HUES64 (cell line): Measurements from ENCODE around the gene ZNF263.
"Not testable (repeated sequence)": the region's sequence is repeated elsewhere in the genome, so short reads cannot be mapped to it uniquely, and the experiment has no call there.

Experiments used
- H3K27ac ChIP-seq: 2 replicates; pipeline ENCODE4 v1.7.0; 2013; ENCODE audit warnings: low read depth, low read length, inconsistent platforms
- H3K27me3 ChIP-seq: 2 replicates; pipeline ENCODE4 v1.6.1; 2013; ENCODE audit warnings: mild to moderate bottlenecking, low read length; ENCODE audit not compliant: insufficient read depth
- H3K36me3 ChIP-seq: 2 replicates; pipeline ENCODE4 v1.6.1; 2013; ENCODE audit warnings: mild to moderate bottlenecking, low read length; ENCODE audit not compliant: insufficient read depth
- H3K4me1 ChIP-seq: 2 replicates; pipeline ENCODE4 v1.6.1; 2013; ENCODE audit warnings: mild to moderate bottlenecking, low read length, moderate library complexity; ENCODE audit not compliant: insufficient read depth
- H3K4me3 ChIP-seq: 2 replicates; pipeline ENCODE4 v1.5.1; 2013; ENCODE audit warnings: mild to moderate bottlenecking, low read length, moderate library complexity
- H3K9ac ChIP-seq: 2 replicates; pipeline ENCODE4 v1.6.1; 2013; ENCODE audit warnings: mild to moderate bottlenecking, low read depth, low read length
- H3K9me3 ChIP-seq: 2 replicates; pipeline ENCODE4 v1.6.1; 2013; ENCODE audit warnings: low read depth, low read length; ENCODE audit not compliant: insufficient read depth
- WGBS: fragments of 150-250, 120-280 bp; methylation state at CpG from one replicate; pipeline ENCODE4 v1.1.7; 2013; ENCODE audit warnings: missing lambda C conversion rate; 5-methylcytosine and 5-hydroxymethylcytosine counted together

The ZNF263 gene

GRCh38 chr16:3268294-3268693 is 15.0 kb upstream of the ZNF263 start:
- Histone ChIP-seq H3K27me3 (peaks cover 4% of the 10 kb centered on the region; the same call in 1 of the 2 replicates), H3K4me3 (no peak overlapping the region), H3K9ac (no peak overlapping the region), H3K36me3 (no peaks in the 10 kb centered on the region), H3K4me1 (no peaks in the 10 kb centered on the region), H3K27ac (no peak overlapping the region), H3K9me3 (peaks cover 11% of the 10 kb centered on the region; the same call in 1 of the 2 replicates)
- 82% methylated on average over 1 of the region's 1 CpG for WGBS

DNA sequence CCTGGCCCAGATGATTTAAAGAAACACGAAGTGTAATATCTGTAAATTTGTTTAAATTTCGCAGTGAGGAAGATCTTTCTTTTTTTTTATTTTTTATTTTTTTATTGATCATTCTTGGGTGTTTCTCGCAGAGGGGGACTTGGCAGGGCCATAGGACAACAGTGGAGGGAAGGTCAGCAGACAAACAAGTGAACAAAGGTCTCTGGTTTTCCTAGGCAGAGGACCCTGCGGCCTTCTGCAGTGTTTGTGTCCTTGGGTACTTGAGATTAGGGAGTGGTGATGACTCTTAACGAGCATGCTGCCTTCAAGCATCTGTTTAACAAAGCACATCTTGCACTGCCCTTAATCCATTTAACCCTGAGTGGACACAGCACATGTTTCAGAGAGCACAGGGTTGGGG is 12.6 kb upstream of the ZNF263 start:
- H3K9ac ChIP-seq, H3K27me3 ChIP-seq, H3K4me1 ChIP-seq, H3K4me3 ChIP-seq, H3K36me3 ChIP-seq, H3K27ac ChIP-seq, H3K9me3 ChIP-seq: not testable (repeated sequence)
- WGBS, result 94% methylated on average over 2 of the region's 5 CpGs

DNA sequence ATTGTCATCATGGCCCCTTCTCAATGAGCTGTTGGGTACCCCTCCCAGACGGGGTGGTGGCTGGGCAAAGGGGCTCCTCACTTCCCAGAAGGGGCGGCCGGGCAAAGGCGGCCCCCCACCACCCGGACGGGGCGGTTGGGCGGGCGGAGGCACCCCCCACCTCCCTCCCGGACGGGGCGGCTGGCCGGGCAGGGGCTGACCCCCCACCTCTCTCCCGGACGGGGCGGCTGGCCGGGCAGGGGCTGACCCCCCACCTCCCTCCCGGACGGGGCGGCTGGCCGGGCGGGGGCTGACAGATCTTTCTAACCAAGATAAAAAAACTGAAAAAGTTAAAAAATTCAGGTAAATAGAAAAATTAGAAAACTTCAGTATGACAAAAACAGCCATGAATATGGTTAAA is 12.0 kb upstream of the ZNF263 start:
- not testable (repeated sequence) for H3K4me1 ChIP-seq, H3K4me3 ChIP-seq, H3K27ac ChIP-seq, H3K36me3 ChIP-seq, H3K9me3 ChIP-seq, H3K27me3 ChIP-seq, H3K9ac ChIP-seq
- 91% methylated on average over 19 of the region's 22 CpGs for WGBS

GRCh38 chr16:3274490-3274889 is 8.8 kb upstream of the ZNF263 start:
- Histone ChIP-seq H3K36me3 (no peaks in the 10 kb centered on the region), H3K27ac (no peak overlapping the region), H3K27me3 (peaks cover 17% of the 10 kb centered on the region; the same call in 1 of the 2 replicates), H3K9ac (no peak overlapping the region), H3K4me3 (no peak overlapping the region), H3K9me3 (no peaks in the 10 kb centered on the region), H3K4me1 (no peaks in the 10 kb centered on the region)
- 52% methylated on average over 4 of the region's 4 CpGs for WGBS

DNA sequence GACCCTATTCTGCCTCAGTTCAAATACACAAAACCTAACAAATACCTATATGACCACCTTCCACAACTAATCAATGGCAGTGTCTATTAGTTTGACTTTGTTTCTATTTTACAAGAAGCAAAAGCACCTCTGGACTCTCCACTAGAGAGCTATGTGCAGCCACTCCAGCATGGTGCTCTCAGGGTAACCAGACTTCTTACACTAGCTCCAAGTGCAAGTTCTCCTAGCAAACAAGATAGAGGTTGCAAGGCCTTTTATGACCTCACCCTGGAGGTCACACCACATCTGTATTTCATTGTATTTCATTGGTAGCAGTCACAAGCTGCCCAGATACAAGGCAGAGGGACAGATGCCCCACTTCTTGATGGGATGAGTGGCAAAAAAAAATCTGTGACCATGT is 8.3 kb upstream of the ZNF263 start:
- Histone ChIP-seq H3K9me3 (no peaks in the 10 kb centered on the region), H3K4me1 (no peaks in the 10 kb centered on the region), H3K27ac (no peak overlapping the region), H3K4me3 (no peak overlapping the region), H3K36me3 (no peaks in the 10 kb centered on the region), H3K27me3 (peaks cover 17% of the 10 kb centered on the region; the same call in 1 of the 2 replicates), H3K9ac (no peak overlapping the region)

- Histone ChIP-seq H3K4me1 (no peaks in the 10 kb centered on the region), H3K27me3 (peaks cover 17% of the 10 kb centered on the region; the same call in 1 of the 2 replicates), H3K27ac (no peak overlapping the region), H3K9ac (no peak overlapping the region), H3K36me3 (no peaks in the 10 kb centered on the region), H3K9me3 (no peaks in the 10 kb centered on the region), H3K4me3 (no peak overlapping the region)
- WGBS, result 81% methylated on average over 5 of the region's 5 CpGs
These were observed 6.6 kb upstream of the ZNF263 start for GRCh38 chr16:3276679-3277078.

GRCh38 chr16:3281222-3281820 is 2.0 kb upstream of the ZNF263 start:
- peaks cover 9% of the 10 kb centered on the region for H3K36me3 ChIP-seq
- peak overlapping the region; percentile 86; the same call in 1 of the 2 replicates for H3K4me3 ChIP-seq
- H3K4me1 ChIP-seq, result peaks cover 13% of the 10 kb centered on the region; the same call in 1 of the 2 replicates
- H3K9ac ChIP-seq, result no peak overlapping the region
- 95% methylated on average over 6 of the region's 6 CpGs for WGBS
- no peak overlapping the region for H3K27ac ChIP-seq
- peaks cover 17% of the 10 kb centered on the region; the same call in 1 of the 2 replicates for H3K27me3 ChIP-seq
- H3K9me3 ChIP-seq, result peaks cover 8% of the 10 kb centered on the region

DNA sequence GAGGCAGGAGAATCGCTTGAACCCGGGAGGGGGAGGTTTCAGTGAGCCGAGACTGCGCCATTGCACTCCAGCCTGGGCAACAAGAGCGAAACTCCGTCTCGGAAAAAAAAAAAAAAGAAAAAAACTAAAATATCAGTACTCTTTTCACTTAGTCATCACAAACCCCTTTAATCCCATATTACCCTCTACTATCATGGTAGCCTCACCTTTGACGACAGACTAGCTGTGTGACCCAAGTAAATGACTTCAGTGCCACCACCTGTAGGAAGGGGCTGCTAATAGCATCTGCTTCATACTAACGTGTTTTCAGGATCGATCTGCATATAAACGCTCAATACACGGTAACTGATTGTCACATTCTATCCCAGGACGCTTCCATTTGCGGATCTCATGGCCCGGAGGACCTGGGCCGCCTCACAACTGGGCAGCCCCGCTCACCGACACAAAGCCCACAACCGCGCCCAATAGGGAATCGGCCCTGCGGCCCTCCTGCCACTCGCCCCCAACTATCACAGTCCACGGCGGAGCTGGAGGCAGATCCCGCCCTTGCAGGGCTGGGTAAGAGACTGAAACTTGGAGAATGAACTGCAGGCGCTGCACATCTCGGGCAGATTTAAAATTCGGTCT is 1.1 kb upstream of the ZNF263 start:
- Histone ChIP-seq H3K36me3 (peaks cover 18% of the 10 kb centered on the region), H3K4me3 (peak overlapping the region; percentile 86), H3K9me3 (peaks cover 16% of the 10 kb centered on the region), H3K27me3 (peaks cover 8% of the 10 kb centered on the region; the same call in 1 of the 2 replicates), H3K9ac (peak overlapping the region; percentile 91), H3K27ac (peak overlapping the region; percentile 99), H3K4me1 (peaks cover 13% of the 10 kb centered on the region; the same call in 1 of the 2 replicates)
- WGBS, result 24% methylated on average over 29 of the region's 29 CpGs

- Histone ChIP-seq H3K9ac (peak overlapping the region; percentile 91), H3K36me3 (peaks cover 32% of the 10 kb centered on the region), H3K27ac (peak overlapping the region; percentile 99), H3K27me3 (no peaks in the 10 kb centered on the region), H3K9me3 (peaks cover 30% of the 10 kb centered on the region), H3K4me3 (peak overlapping the region; percentile 86), H3K4me1 (peaks cover 13% of the 10 kb centered on the region; the same call in 1 of the 2 replicates)
- 6% methylated on average over 56 of the region's 56 CpGs for WGBS
These were observed 504 bp downstream of the ZNF263 start for GRCh38 chr16:3283543-3284447.

GRCh38 chr16:3285131-3285530 is 1.8 kb downstream of the ZNF263 start:
- Histone ChIP-seq H3K9ac (0 out of 2 replicates have a peak overlapping the region, but pooled peaks have one; percentile 91), H3K4me1 (peaks cover 13% of the 10 kb centered on the region; the same call in 1 of the 2 replicates), H3K4me3 (peak overlapping the region; percentile 86), H3K27ac (no peak overlapping the region), H3K36me3 (peaks cover 45% of the 10 kb centered on the region), H3K27me3 (no peaks in the 10 kb centered on the region), H3K9me3 (peaks cover 44% of the 10 kb centered on the region)
- WGBS, result 77% methylated on average over 6 of the region's 6 CpGs
